ENCODE measurements around the gene GOSR1. TPM values are rescaled to one million over a fixed set of nuclear protein-coding genes. Genes with fewer than 3 reads are reported as not detected.
"Not testable (repeated sequence)": the region's sequence is repeated elsewhere in the genome, so short reads cannot be mapped to it uniquely, and the experiment has no call there.

Gene GOSR1
- total and polyA plus RNA-seq, 8 donors = 11.7 to 30.1 (median 24.7) TPM

DNA sequence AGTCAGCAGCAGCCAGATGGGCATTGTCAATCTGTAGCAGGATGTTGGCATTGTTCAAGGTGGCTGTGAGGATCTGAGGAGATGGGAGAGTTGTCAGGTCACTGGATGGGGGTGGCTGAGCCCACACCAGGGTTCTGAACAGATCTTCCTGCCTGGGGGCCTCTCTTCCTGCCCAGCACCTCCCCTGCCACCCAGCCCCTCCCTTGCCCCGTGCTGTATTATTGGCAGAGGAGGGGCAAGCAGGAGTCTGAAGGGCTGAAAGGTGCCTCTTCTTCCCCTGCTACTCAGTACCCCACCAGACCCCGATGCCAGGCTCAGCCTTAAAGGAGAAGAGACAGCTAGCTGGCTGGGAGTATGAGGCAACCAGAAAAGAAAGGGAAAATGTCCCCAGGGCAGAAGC is 93.0 kb downstream of the GOSR1 start:
- no peak overlapping the region for H3K4me3 ChIP-seq
- H3K4me1 ChIP-seq = no peaks in the 10 kb centered on the region
- TF ChIP-seq, protein P1, sequence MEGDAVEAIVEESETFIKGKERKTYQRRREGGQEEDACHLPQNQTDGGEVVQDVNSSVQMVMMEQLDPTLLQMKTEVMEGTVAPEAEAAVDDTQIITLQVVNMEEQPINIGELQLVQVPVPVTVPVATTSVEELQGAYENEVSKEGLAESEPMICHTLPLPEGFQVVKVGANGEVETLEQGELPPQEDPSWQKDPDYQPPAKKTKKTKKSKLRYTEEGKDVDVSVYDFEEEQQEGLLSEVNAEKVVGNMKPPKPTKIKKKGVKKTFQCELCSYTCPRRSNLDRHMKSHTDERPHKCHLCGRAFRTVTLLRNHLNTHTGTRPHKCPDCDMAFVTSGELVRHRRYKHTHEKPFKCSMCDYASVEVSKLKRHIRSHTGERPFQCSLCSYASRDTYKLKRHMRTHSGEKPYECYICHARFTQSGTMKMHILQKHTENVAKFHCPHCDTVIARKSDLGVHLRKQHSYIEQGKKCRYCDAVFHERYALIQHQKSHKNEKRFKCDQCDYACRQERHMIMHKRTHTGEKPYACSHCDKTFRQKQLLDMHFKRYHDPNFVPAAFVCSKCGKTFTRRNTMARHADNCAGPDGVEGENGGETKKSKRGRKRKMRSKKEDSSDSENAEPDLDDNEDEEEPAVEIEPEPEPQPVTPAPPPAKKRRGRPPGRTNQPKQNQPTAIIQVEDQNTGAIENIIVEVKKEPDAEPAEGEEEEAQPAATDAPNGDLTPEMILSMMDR (IDR thresholded peaks at IDR 0.05) = no peak
- H3K27ac ChIP-seq = no peak overlapping the region
- H3K27me3 ChIP-seq = no peaks in the 10 kb centered on the region
- DNase-seq = no peak
- no peak for ATAC-seq
- no peaks in the 10 kb centered on the region for H3K36me3 ChIP-seq
- no peak for FAIRE-seq
- no peaks in the 10 kb centered on the region for H3K9me3 ChIP-seq
- WGBS, 2 donors = 15 to 20% methylated on average over 2 of the region's 2 CpGs
- intact Hi-C loops (cut with DNase I) = no loop called here

DNA sequence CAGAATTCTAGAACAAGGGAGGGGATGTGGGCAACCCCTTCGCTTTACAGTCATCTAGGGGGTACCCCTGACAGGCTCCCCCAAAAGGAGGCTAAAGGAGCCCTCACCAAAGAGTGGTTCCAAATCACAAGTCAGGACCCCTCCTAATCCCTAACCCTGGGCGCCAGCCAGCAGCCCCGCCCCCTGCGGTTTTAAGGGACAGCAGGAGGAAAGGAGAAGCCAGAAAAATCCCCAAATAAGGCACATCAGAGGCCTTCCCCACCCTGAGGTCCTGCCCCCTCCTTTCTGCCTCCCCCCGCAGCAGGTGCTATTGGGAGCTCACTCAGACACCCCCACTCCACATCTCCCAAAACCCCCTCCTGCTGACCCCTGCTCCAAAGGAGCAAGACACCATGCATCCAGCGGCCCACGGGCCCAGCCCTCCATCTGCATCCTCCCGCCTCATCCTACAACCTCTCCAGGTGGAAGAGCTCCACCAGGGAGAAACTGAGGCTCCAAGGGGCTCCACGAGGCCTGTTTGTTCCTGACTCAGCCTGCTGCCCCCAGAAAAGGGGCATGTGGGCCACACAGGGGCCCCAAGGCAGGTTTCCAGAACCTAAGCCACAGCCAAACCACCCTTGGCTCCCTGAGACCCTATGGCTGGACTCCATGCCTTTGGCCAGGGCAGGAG is 93.5 kb downstream of the GOSR1 start:
- DNase-seq (no peak), FAIRE-seq (no peak), ATAC-seq (no peak)
- intact Hi-C loops (cut with DNase I) = no loop called here
- Histone ChIP-seq H3K27me3 (no peaks in the 10 kb centered on the region), H3K36me3 (no peaks in the 10 kb centered on the region), H3K4me3 (no peak overlapping the region), H3K27ac (no peak overlapping the region), H3K4me1 (no peaks in the 10 kb centered on the region), H3K9me3 (no peaks in the 10 kb centered on the region)
- TF ChIP-seq, protein P1 (IDR thresholded peaks at IDR 0.05) = no peak
- WGBS, 2 donors = 60 to 66% methylated on average over 6 to 9 of the region's 9 CpGs

DNA sequence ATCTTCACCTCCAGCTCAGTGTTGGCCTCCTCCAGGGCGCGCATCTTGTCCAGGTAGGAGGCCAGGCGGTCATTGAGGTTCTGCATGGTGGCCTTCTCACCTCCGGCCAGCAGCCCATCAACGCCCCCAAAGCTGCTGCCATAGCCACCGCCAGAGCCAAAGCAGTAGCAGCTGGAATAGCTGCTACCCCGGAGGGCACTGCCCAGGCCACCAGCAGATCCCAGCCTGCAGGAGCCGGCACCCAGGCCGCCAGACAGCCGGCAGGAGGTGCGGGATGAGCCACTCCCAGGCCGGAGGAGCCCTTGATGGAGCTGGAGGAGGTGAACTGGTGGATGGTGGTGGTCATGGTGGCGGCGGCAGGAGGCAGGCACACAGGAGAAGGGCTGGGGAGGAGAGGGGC is 94.2 kb downstream of the GOSR1 start:
- ATAC-seq; H3K27me3 ChIP-seq; H3K4me1 ChIP-seq; H3K4me3 ChIP-seq; H3K9me3 ChIP-seq; intact Hi-C loops (cut with DNase I); H3K27ac ChIP-seq; DNase-seq; FAIRE-seq; H3K36me3 ChIP-seq: not testable (repeated sequence)
- 70 to 73% methylated on average over 14 of the region's 14 CpGs for WGBS, 2 donors

DNA sequence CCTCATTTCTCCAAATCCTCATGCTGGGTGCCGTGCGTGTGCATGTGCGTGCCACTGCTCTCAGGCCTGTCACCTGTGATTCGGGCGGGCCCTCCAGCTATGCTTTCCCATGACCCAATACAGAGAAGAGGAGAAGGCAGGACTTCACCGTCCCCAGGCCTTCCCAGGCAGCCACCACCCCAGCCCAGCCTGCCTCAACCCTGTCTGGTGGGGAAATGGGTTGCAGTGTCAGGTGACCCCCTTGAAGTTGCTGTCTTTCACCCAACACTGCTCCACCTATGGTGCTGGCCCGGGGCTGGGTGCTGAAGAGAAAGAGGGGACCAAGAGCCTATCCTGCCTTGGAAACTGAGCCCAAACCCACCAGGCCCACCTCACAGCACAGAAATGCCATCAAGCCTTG is 94.7 kb downstream of the GOSR1 start:
- 71 to 76% methylated on average over 7 of the region's 7 CpGs for WGBS, 2 donors
- no peak overlapping the region for H3K27ac ChIP-seq
- no peak overlapping the region for H3K4me3 ChIP-seq
- no peak for ATAC-seq
- intact Hi-C loops (cut with DNase I) = no loop called here
- H3K9me3 ChIP-seq = no peaks in the 10 kb centered on the region
- DNase-seq = no peak
- no peaks in the 10 kb centered on the region for H3K27me3 ChIP-seq
- FAIRE-seq = no peak
- no peaks in the 10 kb centered on the region for H3K36me3 ChIP-seq
- H3K4me1 ChIP-seq = no peaks in the 10 kb centered on the region
- TF ChIP-seq, protein P1 (IDR thresholded peaks at IDR 0.05) = no peak

DNA sequence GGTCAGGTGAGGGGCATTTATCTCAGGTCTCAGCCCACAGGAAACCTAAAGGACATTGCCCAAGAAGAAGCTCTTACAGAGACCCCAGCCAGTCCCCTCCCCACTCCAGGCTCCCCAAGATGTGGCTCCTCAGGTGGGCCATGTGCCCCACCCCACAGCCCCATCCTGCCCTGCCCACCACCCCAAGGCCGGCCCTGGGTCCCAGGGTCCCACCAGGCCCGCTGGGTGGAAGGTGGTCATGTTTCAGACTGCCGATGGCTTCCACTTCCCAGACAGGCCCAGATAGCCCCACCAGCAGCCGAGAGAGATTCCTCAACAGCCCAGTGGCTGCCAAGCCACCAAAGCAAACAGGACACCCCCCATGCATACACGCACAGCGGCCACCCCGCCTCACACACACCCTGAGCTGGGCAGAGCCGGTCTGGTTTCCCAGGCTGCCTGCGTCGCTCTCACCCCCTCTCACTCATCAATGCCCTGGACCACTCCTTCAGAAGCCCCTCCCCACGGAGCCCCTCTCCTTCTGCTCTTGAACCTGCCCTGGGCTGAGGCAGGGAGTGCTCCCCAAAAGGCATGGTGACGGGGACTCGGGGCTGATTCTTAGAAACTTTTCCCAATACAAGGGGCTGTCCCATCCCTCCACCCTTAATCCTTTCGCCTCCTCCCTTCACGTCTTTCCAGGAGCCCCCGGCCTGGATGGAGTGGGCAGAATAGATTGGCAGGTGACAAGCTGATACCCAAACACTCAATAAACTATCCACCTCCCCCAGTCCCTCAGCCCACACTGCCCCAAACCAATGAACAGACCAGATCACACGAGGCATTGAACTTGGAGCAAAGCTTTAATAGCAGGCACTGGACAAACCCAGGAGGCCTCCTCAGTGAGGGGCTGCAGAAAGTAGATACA is 95.7 kb downstream of the GOSR1 start:
- H3K27ac ChIP-seq; intact Hi-C loops (cut with DNase I); H3K4me1 ChIP-seq; DNase-seq; FAIRE-seq; H3K4me3 ChIP-seq; H3K9me3 ChIP-seq; H3K27me3 ChIP-seq; ATAC-seq; H3K36me3 ChIP-seq: not testable (repeated sequence)
- WGBS, 2 donors = 65 to 73% methylated on average over 17 of the region's 17 CpGs

Data from pancreas (tissue), 10 donors.